ENCODE measurements around the gene PRKCD. TPM values are rescaled to one million over a fixed set of nuclear protein-coding genes. Genes with fewer than 3 reads are reported as not detected.
A peak's percentile ranks its signal among the peaks of the same experiment; 100 is the strongest.

The PRKCD gene
- total RNA-seq, 1 donor from 2014 or later = 5.4 TPM

- no peaks in the 10 kb centered on the region for H3K36me3 Mint-ChIP-seq (ENCODE audit: unreplicated experiment)
- peaks cover 5% of the 10 kb centered on the region for H3K9me3 Mint-ChIP-seq (ENCODE audit: unreplicated experiment)
- H3K27me3 Mint-ChIP-seq (ENCODE audit: unreplicated experiment) = no peaks in the 10 kb centered on the region
- H3K4me3 Mint-ChIP-seq (ENCODE audit: unreplicated experiment) = no peak overlapping the region
- no peaks in the 10 kb centered on the region for H3K4me1 Mint-ChIP-seq (ENCODE audit: low read depth, unreplicated experiment)
- DNase-seq = no peak
- TF ChIP-seq CTCF (IDR thresholded peaks at IDR 0.05; ENCODE audit: partially characterized antibody, unreplicated experiment) = no peak
- no peak overlapping the region for H3K27ac Mint-ChIP-seq (ENCODE audit: unreplicated experiment)
These were observed 60.3 kb downstream of the PRKCD start for GRCh38 chr3:53221345-53221744.

- no peaks in the 10 kb centered on the region for H3K4me1 Mint-ChIP-seq (ENCODE audit: low read depth, unreplicated experiment)
- H3K27ac Mint-ChIP-seq (ENCODE audit: unreplicated experiment) = no peak overlapping the region
- no peaks in the 10 kb centered on the region for H3K27me3 Mint-ChIP-seq (ENCODE audit: unreplicated experiment)
- no peak overlapping the region for H3K4me3 Mint-ChIP-seq (ENCODE audit: unreplicated experiment)
- peaks cover 5% of the 10 kb centered on the region for H3K9me3 Mint-ChIP-seq (ENCODE audit: unreplicated experiment)
- TF ChIP-seq CTCF (IDR thresholded peaks at IDR 0.05; ENCODE audit: partially characterized antibody, unreplicated experiment) = no peak
- no peaks in the 10 kb centered on the region for H3K36me3 Mint-ChIP-seq (ENCODE audit: unreplicated experiment)
- DNase-seq = no peak
These were observed 60.8 kb downstream of the PRKCD start for GRCh38 chr3:53221827-53222182.

GRCh38 chr3:53222183-53222901, 61.3 kb downstream of the PRKCD start:
- no peak for TF ChIP-seq CTCF (IDR thresholded peaks at IDR 0.05; ENCODE audit: partially characterized antibody, unreplicated experiment)
- Mint-ChIP-seq H3K4me1 (ENCODE audit: low read depth, unreplicated experiment) (peaks cover 1% of the 10 kb centered on the region), H3K4me3 (ENCODE audit: unreplicated experiment) (no peak overlapping the region), H3K9me3 (ENCODE audit: unreplicated experiment) (peaks cover 5% of the 10 kb centered on the region), H3K36me3 (ENCODE audit: unreplicated experiment) (no peaks in the 10 kb centered on the region), H3K27ac (ENCODE audit: unreplicated experiment) (peak overlapping the region; percentile 2), H3K27me3 (ENCODE audit: unreplicated experiment) (no peaks in the 10 kb centered on the region)
- no peak for DNase-seq

GRCh38 chr3:53223025-53223424, 62.0 kb downstream of the PRKCD start:
- DNase-seq = no peak
- no peaks in the 10 kb centered on the region for H3K36me3 Mint-ChIP-seq (ENCODE audit: unreplicated experiment)
- no peak overlapping the region for H3K4me3 Mint-ChIP-seq (ENCODE audit: unreplicated experiment)
- no peaks in the 10 kb centered on the region for H3K27me3 Mint-ChIP-seq (ENCODE audit: unreplicated experiment)
- peaks cover 3% of the 10 kb centered on the region for H3K4me1 Mint-ChIP-seq (ENCODE audit: low read depth, unreplicated experiment)
- peaks cover 5% of the 10 kb centered on the region for H3K9me3 Mint-ChIP-seq (ENCODE audit: unreplicated experiment)
- no peak overlapping the region for H3K27ac Mint-ChIP-seq (ENCODE audit: unreplicated experiment)
- no peak for TF ChIP-seq CTCF (IDR thresholded peaks at IDR 0.05; ENCODE audit: partially characterized antibody, unreplicated experiment)

- DNase-seq = no peak
- Mint-ChIP-seq H3K36me3 (ENCODE audit: unreplicated experiment) (no peaks in the 10 kb centered on the region), H3K4me3 (ENCODE audit: unreplicated experiment) (no peak overlapping the region), H3K9me3 (ENCODE audit: unreplicated experiment) (peaks cover 5% of the 10 kb centered on the region), H3K4me1 (ENCODE audit: low read depth, unreplicated experiment) (peaks cover 3% of the 10 kb centered on the region), H3K27me3 (ENCODE audit: unreplicated experiment) (no peaks in the 10 kb centered on the region), H3K27ac (ENCODE audit: unreplicated experiment) (no peak overlapping the region)
- no peak for TF ChIP-seq CTCF (IDR thresholded peaks at IDR 0.05; ENCODE audit: partially characterized antibody, unreplicated experiment)
These were observed 62.5 kb downstream of the PRKCD start for GRCh38 chr3:53223541-53223966.
